ENCODE data around the gene SHROOM3.

- no peak for TF ChIP-seq REST (IDR thresholded peaks at IDR 0.05; ENCODE audit: insufficient read depth in 1 of 2, low read depth in 2 of 2, low read length in 2 of 2)
- no peak for TF ChIP-seq POLR2AphosphoS5 (IDR thresholded peaks at IDR 0.05; ENCODE audit: low read depth, low read length)
- TF ChIP-seq TAF1 (IDR thresholded peaks at IDR 0.05; ENCODE audit: borderline replicate concordance, insufficient read depth, low read length): no peak
These were observed 63.5 kb downstream of the SHROOM3 start for GRCh38 chr4:76498550-76498949.

Data from PFSK-1 (cell line).